ENCODE data around the gene CCDC171. TPM values are rescaled to one million over a fixed set of nuclear protein-coding genes. Genes with fewer than 3 reads are reported as not detected.
A peak's percentile ranks its signal among the peaks of the same experiment; 100 is the strongest.

CCDC171 gene
- total RNA-seq, 1 experiment from 2014 or later, result 2.4 TPM

GRCh38 chr9:15519831-15520230 lies 33.0 kb upstream of the CCDC171 start:
- Histone ChIP-seq H3K4ac (ENCODE audit: low read depth, low read length) (no peak overlapping the region), H3K4me2 (ENCODE audit: insufficient read depth, insufficient read length, low read length) (no peak overlapping the region), H2BK120ac (ENCODE audit: low read depth, low read length, poor library complexity, severe bottlenecking) (no peak overlapping the region), H3T11ph (ENCODE audit: low read length) (no peak overlapping the region), H3K23me2 (ENCODE audit: insufficient read length, low read depth, low read length, poor library complexity, severe bottlenecking) (no peaks in the 10 kb centered on the region), H2BK5ac (ENCODE audit: insufficient read length, low read length) (no peak overlapping the region), H2AK5ac (ENCODE audit: insufficient read length, low read length) (no peak overlapping the region), H3K9ac (ENCODE audit: extremely low read depth, insufficient read length, low read length) (no peak overlapping the region), H3K27me3 (ENCODE audit: insufficient read depth, low read length) (no peaks in the 10 kb centered on the region), H3K14ac (ENCODE audit: insufficient read depth, low read length) (no peak overlapping the region), H3K23ac (ENCODE audit: insufficient read length, low read depth, low read length) (no peak overlapping the region), H3K9me3 (ENCODE audit: control insufficient read depth, low read depth, low read length) (no peaks in the 10 kb centered on the region), H3K27ac (ENCODE audit: insufficient read length, low read depth, low read length) (no peak overlapping the region), H3K18ac (ENCODE audit: insufficient read length, low read depth, low read length) (no peak overlapping the region), H4K20me1 (ENCODE audit: control insufficient read depth, insufficient read depth, insufficient read length) (no peaks in the 10 kb centered on the region), H3K79me2 (ENCODE audit: insufficient read depth, low read length) (no peaks in the 10 kb centered on the region), H4K5ac (ENCODE audit: insufficient read length, low read depth, low read length) (no peak overlapping the region), H3K4me1 (ENCODE audit: insufficient read depth, low read length) (no peaks in the 10 kb centered on the region), H4K8ac (replicated peaks; ENCODE audit: insufficient read length, low read depth, low read length) (no peak overlapping the region), H2BK15ac (ENCODE audit: low read depth, low read length) (no peak overlapping the region), H2BK20ac (ENCODE audit: low read depth, low read length, poor library complexity, severe bottlenecking) (no peak overlapping the region), H3K56ac (ENCODE audit: insufficient read length, low read depth, low read length) (no peak overlapping the region), H4K91ac (ENCODE audit: insufficient read length, low read depth, low read length) (no peak overlapping the region), H3K79me1 (ENCODE audit: insufficient read depth, low read depth, low read length, poor library complexity, severe bottlenecking) (no peaks in the 10 kb centered on the region), H2BK12ac (ENCODE audit: insufficient read length, low read depth, low read length) (no peak overlapping the region), H2AFZ (ENCODE audit: low read length) (no peak overlapping the region)
- Mint-ChIP-seq H3K4me1 (peaks cover 15 to 16% of the 10 kb centered on the region in 2 experiments), H3K4me3 (no peak overlapping the region), H3K27ac (0 out of 7 replicates have a peak overlapping the region, but pooled peaks of 1 of the 3 experiments have one; percentile 23), H3K9me3 (no peaks in the 10 kb centered on the region), H3K27me3 (ENCODE audit: low read depth) (no peaks in the 10 kb centered on the region), H3K36me3 (ENCODE audit: insufficient read depth in 1 of 3, low read depth in 3 of 3) (no peaks in the 10 kb centered on the region)
- DNase-seq, result no peak
- TF ChIP-seq CTCF (conservative IDR thresholded peaks at IDR 0.05), result no peak
- WGBS (ENCODE audit: extremely low coverage, insufficient read length, low lambda C conversion rate), result no CpG with 5 or more reads among the region's 2 CpGs

Measured in H9 (cell line).